OCI-LY7 (cell line): ENCODE results near the gene ADH1B. TPM values are rescaled to one million over a fixed set of nuclear protein-coding genes. Genes with fewer than 3 reads are reported as not detected.

ENCODE experiments used
- BruUV-seq: library from RNA; stranded (reverse); fragments of 400-500 nt; replicated peaks from 2 replicates; lab custom pipeline; 2021; lab: Mats Ljungman, UMichigan
- CTCF ChIA-PET: fragments of 300-600 bp; sonication (Branson Sonifier 250); formaldehyde crosslinking; loops from one replicate; lab custom pipeline; 2022; ENCODE audit warnings: antibody characterized with exemption; ENCODE audit not compliant: unreplicated experiment; lab: Charles Lee
- POLR2A ChIA-PET: fragments of 300-600 bp; sonication (Branson Sonifier 250); formaldehyde crosslinking; loops from one replicate; lab custom pipeline; 2022; ENCODE audit warnings: antibody characterized with exemption; lab: Charles Lee
- DNase-seq: peaks from one replicate; pipeline ENCODE4 v3.0.0-alpha.2; 2015; ENCODE audit warnings: low spot score
- H2AFZ ChIP-seq: fragments of 200-600 bp; sonication (generic), shearing (Covaris generic); 2 replicates; pipeline ENCODE4 v1.6.1; 2014; ENCODE audit warnings: mild to moderate bottlenecking, antibody characterized with exemption, low read length, moderate library complexity
- H3K27ac ChIP-seq: fragments of 200-600 bp; sonication (generic); 2 replicates; pipeline ENCODE4 v1.5.1; 2014; ENCODE audit warnings: mixed run types, low read depth, mild to moderate bottlenecking, moderate library complexity, low read length, inconsistent platforms; ENCODE audit not compliant: poor library complexity, severe bottlenecking
- H3K36me3 ChIP-seq: fragments of 200-600 bp; sonication (generic); 2 replicates; pipeline ENCODE4 v1.6.1; 2014; ENCODE audit warnings: mild to moderate bottlenecking, antibody characterized with exemption, low read length, moderate library complexity, mixed read lengths; ENCODE audit not compliant: insufficient read depth
- H3K4me1 ChIP-seq: fragments of 200-600 bp; sonication (generic); 2 replicates; pipeline ENCODE4 v1.5.1; 2014; ENCODE audit warnings: mild to moderate bottlenecking, low read length; ENCODE audit not compliant: insufficient read depth, poor library complexity, severe bottlenecking
- H3K4me2 ChIP-seq: fragments of 200-600 bp; sonication (generic); 2 replicates; pipeline ENCODE4 v1.6.1; 2014; ENCODE audit warnings: mild to moderate bottlenecking, low read length
- H3K4me3 ChIP-seq: fragments of 200-600 bp; sonication (generic); 2 replicates; pipeline ENCODE4 v1.5.1; 2014; ENCODE audit warnings: mild to moderate bottlenecking, low read depth, low read length; ENCODE audit not compliant: poor library complexity, severe bottlenecking
- H3K79me2 ChIP-seq: fragments of 200-600 bp; sonication (generic); 2 replicates; pipeline ENCODE4 v1.6.1; 2016; ENCODE audit warnings: low read depth, mild to moderate bottlenecking, low read length, moderate library complexity, mixed read lengths; ENCODE audit not compliant: insufficient read depth
- H3K9me2 ChIP-seq: fragments of 200-600 bp; sonication (generic); 2 replicates; pipeline ENCODE4 v1.6.1; 2016; ENCODE audit warnings: mild to moderate bottlenecking, low read length, mixed read lengths; ENCODE audit not compliant: insufficient read depth
- H3K9me3 ChIP-seq: fragments of 200-600 bp; sonication (generic); 2 replicates; pipeline ENCODE4 v1.6.1; 2014; ENCODE audit warnings: mild to moderate bottlenecking, mixed run types, low read length, mixed read lengths
- H4K20me1 ChIP-seq: fragments of 200-600 bp; sonication (generic); 2 replicates; pipeline ENCODE4 v1.6.1; 2014; ENCODE audit warnings: mild to moderate bottlenecking, antibody characterized with exemption, low read length, moderate library complexity, mixed read lengths; ENCODE audit not compliant: insufficient read depth
- EZH2phosphoT487 ChIP-seq: fragments of 200-600 bp; sonication (generic); IDR thresholded peaks from 2 replicates; pipeline ENCODE4 v1.6.1; 2018; ENCODE audit warnings: low read depth, borderline replicate concordance, mild to moderate bottlenecking, mixed run types, antibody characterized with exemption, low read length, moderate library complexity, mixed read lengths
- intact Hi-C: fragments of 100-400 bp; cut with micrococcal nuclease; formaldehyde crosslinking; loops from one replicate; pipeline ENCODE4 v1.10.0; 2022; ENCODE audit not compliant: unreplicated experiment
- total RNA-seq, 2 experiments: library from RNA; depleted of rRNA in 1 of 2; stranded (reverse); fragments of >200 nt in 1 of 2; shearing (Covaris generic) in 1 of 2; gene quantifications; 2 replicates each; pipeline ENCODE4 v1.2.3, GENCODE V29; 2014 to 2022
- TF ChIP-seq, protein P1 (sequence below): fragments of 200-600 bp; sonication (generic); conservative IDR thresholded peaks from 2 replicates; pipeline ENCODE4 v1.5.1; 2014; ENCODE audit warnings: mild to moderate bottlenecking, antibody characterized with exemption, low read length, moderate library complexity, mixed read lengths

ADH1B gene
- total RNA-seq, 2 experiments from 2014 or later: not detected

DNA sequence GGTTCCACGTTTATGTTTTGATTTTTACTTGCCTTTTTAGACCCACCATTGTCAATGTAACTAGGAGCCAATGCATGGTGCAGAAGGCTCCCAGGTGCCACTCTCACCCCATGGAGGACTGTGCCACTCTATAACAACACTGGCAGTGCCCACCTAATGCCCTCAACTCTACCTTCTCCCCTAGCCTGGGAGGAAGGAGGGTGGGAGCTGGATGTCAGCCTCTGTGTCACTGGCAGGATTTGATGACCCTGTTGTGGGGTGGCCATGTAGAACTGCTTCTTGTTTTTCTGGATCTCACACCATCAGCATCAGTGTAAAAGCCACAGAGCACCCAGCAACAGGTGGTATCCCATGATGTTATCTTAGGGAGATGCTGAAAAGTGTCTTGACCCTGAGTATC lies 13.7 kb upstream of the ADH1B start:
- intact Hi-C loops: no loop called here
- ChIA-PET CTCF (no interaction called here), POLR2A (no interaction called here)
- Histone ChIP-seq H2AFZ (no peak overlapping the region), H4K20me1 (no peaks in the 10 kb centered on the region), H3K4me3 (no peak overlapping the region), H3K4me1 (no peaks in the 10 kb centered on the region), H3K27ac (no peak overlapping the region), H3K9me3 (no peaks in the 10 kb centered on the region), H3K4me2 (no peak overlapping the region), H3K9me2 (no peaks in the 10 kb centered on the region), H3K36me3 (no peaks in the 10 kb centered on the region), H3K79me2 (no peaks in the 10 kb centered on the region)
- no TSS peak for BruUV-seq
- TF ChIP-seq EZH2phosphoT487: no peak
- DNase-seq: no peak

DNA sequence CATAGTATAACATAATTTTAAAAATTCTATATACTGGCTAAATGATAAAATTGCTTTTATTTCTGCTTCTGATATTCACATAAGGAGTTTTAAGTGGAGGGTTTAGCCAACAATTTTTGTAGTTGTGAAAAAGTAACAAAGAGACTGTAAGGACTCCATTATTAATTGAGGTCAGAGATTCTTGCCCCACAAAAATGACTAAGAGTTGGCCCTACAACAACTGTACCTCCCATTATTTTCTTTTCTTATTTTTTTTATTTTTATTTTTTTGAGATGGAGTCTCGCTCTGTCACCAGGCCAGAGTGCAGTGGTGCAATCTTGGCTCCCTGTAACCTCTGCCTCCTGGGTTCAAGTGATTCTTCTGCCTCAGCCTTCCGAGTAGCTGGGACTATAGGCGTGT lies 9.4 kb upstream of the ADH1B start:
- Histone ChIP-seq H3K9me2 (no peaks in the 10 kb centered on the region), H3K4me2 (no peak overlapping the region), H3K4me3 (no peak overlapping the region), H3K27ac (no peak overlapping the region), H2AFZ (no peak overlapping the region), H3K36me3 (no peaks in the 10 kb centered on the region), H3K4me1 (no peaks in the 10 kb centered on the region), H3K79me2 (no peaks in the 10 kb centered on the region), H3K9me3 (no peaks in the 10 kb centered on the region), H4K20me1 (no peaks in the 10 kb centered on the region)
- intact Hi-C loops: no loop called here
- CTCF ChIA-PET: no interaction called here
- POLR2A ChIA-PET: no interaction called here
- no TSS peak for BruUV-seq
- TF ChIP-seq EZH2phosphoT487: no peak
- TF ChIP-seq, protein P1, sequence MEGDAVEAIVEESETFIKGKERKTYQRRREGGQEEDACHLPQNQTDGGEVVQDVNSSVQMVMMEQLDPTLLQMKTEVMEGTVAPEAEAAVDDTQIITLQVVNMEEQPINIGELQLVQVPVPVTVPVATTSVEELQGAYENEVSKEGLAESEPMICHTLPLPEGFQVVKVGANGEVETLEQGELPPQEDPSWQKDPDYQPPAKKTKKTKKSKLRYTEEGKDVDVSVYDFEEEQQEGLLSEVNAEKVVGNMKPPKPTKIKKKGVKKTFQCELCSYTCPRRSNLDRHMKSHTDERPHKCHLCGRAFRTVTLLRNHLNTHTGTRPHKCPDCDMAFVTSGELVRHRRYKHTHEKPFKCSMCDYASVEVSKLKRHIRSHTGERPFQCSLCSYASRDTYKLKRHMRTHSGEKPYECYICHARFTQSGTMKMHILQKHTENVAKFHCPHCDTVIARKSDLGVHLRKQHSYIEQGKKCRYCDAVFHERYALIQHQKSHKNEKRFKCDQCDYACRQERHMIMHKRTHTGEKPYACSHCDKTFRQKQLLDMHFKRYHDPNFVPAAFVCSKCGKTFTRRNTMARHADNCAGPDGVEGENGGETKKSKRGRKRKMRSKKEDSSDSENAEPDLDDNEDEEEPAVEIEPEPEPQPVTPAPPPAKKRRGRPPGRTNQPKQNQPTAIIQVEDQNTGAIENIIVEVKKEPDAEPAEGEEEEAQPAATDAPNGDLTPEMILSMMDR: no peak
- DNase-seq: no peak

DNA sequence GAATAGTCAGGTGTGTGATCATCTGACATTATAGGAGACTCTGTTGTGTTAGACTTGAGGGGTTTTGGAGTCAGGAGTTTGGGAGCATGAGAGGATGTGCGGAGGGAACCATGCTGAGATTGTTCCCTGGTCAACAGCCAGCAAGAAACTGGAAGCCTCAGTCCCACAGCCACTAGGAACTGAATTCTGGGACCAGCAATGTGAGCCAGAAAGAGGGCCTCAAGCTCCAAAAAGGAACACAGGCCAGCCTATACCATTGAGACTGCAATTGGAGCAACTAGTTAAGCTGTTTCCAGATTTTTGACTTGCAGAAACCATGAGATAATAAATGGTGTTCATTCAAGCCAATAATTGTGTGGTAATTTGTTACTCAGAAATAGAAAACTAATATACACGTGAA lies 8.7 kb upstream of the ADH1B start:
- no TSS peak for BruUV-seq
- H3K79me2 ChIP-seq: no peaks in the 10 kb centered on the region
- no peaks in the 10 kb centered on the region for H3K4me1 ChIP-seq
- no peak for DNase-seq
- no peak overlapping the region for H3K4me2 ChIP-seq
- H3K9me2 ChIP-seq: no peaks in the 10 kb centered on the region
- H3K27ac ChIP-seq: no peak overlapping the region
- H2AFZ ChIP-seq: no peak overlapping the region
- H3K4me3 ChIP-seq: no peak overlapping the region
- H4K20me1 ChIP-seq: no peaks in the 10 kb centered on the region
- ChIA-PET CTCF (no interaction called here), POLR2A (no interaction called here)
- no peaks in the 10 kb centered on the region for H3K9me3 ChIP-seq
- no peaks in the 10 kb centered on the region for H3K36me3 ChIP-seq
- intact Hi-C loops: no loop called here
- no peak for TF ChIP-seq EZH2phosphoT487
- TF ChIP-seq, protein P1: no peak
